HG03139 (cell line): ENCODE measurements around the gene MTRF1.

Experiments used
- ATAC-seq: cut with Tn5 transposase; IDR thresholded peaks from one replicate; pipeline ENCODE4 v1.9.1; 2021; ENCODE audit not compliant: unreplicated experiment

MTRF1 gene, protein sequence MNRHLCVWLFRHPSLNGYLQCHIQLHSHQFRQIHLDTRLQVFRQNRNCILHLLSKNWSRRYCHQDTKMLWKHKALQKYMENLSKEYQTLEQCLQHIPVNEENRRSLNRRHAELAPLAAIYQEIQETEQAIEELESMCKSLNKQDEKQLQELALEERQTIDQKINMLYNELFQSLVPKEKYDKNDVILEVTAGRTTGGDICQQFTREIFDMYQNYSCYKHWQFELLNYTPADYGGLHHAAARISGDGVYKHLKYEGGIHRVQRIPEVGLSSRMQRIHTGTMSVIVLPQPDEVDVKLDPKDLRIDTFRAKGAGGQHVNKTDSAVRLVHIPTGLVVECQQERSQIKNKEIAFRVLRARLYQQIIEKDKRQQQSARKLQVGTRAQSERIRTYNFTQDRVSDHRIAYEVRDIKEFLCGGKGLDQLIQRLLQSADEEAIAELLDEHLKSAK

GRCh38 chr13:41263261-41263971 lies at the start of gene MTRF1:
Gene MTRF1 (minus strand): TSS chr13:41263576. CDS start chr13:41260907, 2,669 bp downstream.
- ATAC-seq: peak; percentile 93

DNA sequence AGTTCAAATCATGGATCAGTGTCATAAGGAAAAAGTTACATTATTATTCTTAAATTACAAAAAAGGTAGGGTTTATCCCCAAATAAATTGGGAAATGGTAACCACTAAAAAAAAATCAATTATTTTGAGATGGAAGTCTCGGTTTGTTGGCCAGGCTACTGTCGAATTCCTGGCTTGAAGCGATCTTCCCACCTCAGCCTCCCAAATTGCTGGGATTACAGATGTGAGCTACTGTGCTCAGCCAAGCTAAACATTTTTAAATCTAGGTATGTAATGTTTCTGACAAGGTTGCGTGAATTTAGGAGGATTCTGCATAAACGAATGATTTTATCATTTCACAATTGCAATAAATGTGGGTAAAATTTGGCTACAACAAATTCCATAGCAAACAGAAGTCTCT lies 49.7 kb upstream of the MTRF1 start:
- no peak for ATAC-seq

- peak; percentile 16 for ATAC-seq
Measured at GRCh38 chr13:41312176-41312500, 48.8 kb upstream of the MTRF1 start.

GRCh38 chr13:41311406-41312175 lies 48.2 kb upstream of the MTRF1 start:
- peak; percentile 37 for ATAC-seq

GRCh38 chr13:41310963-41311405 lies 47.6 kb upstream of the MTRF1 start, which contains the start of gene NAA16:
Gene NAA16 (plus strand): TSS chr13:41311267. CDS start chr13:41311529, 262 bp downstream.
- peak; percentile 53 for ATAC-seq

GRCh38 chr13:41307884-41308640 lies 44.7 kb upstream of the MTRF1 start:
- ATAC-seq: no peak

- ATAC-seq: no peak
Measured at GRCh38 chr13:41306271-41307145, 43.1 kb upstream of the MTRF1 start.

DNA sequence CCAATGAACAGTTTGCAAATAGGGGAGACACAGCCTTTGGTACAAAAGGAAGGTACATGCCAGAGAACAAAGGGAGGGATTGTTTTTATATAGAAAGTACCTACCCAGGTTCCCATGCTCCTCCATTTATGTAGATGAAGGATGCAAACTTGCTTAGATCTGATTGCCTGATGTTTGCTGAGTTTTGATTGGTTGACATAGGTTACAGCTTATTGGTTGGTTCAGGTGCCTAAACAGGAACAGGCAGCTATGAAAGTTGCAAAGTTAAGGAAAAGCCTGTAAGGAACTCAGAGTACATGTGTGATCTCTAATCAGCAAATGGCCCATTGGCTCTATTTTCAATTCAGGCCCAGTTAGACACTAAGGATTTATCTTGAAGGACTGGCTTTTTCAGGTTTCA lies 41.2 kb upstream of the MTRF1 start:
- ATAC-seq: no peak

DNA sequence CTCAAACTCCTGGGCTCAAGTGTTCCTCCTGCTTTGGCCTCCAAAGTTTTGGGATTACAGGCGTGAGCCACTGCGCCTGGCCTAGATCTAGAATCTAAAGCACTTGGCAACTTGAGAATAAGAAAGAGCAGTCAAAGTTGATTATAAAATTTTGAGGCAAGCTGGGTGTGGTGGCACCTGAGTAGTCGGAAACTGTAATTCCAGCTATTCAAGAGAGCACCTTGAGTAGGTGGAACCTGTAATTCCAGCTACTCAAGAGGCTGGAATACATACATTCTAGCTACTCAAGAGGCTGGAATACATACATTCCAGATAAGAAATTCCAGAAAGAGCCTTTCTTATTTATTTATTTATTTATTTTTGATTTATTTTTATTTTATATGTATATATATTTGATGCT lies 39.4 kb upstream of the MTRF1 start:
- no peak for ATAC-seq

DNA sequence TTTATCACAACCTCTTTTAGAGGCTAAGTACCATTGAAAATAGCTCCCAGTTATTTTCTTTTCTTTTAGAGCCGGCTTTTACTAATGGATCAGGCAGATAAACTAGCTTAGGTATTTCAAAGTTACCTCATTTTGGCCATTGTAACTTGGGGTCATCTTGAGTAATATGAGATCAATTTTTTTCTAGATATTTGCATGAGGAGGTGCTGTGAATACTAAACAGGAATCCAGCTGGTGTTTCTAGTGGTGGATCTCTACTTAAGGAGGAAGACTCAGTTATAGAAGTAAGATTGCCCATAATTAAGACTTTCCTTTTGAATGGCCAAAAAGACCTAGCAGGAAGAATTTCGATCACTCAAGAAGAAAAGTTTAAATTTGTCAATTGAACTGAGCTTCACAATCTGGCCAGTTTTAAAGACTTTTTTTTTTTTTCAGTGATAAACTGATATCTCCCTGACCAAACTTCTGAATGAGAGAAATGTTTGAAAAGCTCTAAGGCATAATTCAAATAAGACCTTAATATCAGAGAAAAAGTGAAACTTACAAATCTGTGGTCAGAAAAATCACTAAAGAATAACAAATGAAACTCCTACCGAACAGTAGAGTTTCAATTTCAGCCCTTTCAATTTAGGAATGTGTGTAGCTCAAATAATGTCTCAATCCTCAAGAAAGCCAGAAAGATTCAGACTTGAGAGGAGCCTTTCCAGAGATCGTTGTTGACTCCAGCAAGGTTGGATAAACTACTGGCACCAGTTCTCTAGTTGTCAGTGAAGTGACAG lies 36.1 kb upstream of the MTRF1 start:
- ATAC-seq: no peak

GRCh38 chr13:41296879-41297646 lies 33.7 kb upstream of the MTRF1 start:
- no peak for ATAC-seq

GRCh38 chr13:41295973-41296372 lies 32.6 kb upstream of the MTRF1 start:
- no peak for ATAC-seq

DNA sequence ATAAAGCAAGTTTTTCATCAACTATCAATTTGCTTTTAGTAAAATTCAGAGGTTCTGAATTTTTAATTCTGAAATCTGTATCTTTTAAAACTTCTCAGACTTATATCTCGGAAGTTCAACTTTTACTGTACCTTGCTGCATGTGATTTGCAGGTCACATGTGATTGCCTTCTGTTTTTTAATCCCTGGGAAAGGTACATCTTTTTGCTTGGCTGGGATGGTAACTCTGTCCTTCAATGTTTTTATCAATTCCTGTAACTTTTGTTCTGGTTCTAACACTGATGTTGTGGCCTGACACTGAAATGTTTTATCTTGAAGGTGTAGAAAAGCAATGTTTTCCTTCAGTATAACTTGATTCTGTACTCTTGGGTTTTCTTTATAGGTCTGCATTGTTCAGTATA lies 31.5 kb upstream of the MTRF1 start:
- no peak for ATAC-seq

DNA sequence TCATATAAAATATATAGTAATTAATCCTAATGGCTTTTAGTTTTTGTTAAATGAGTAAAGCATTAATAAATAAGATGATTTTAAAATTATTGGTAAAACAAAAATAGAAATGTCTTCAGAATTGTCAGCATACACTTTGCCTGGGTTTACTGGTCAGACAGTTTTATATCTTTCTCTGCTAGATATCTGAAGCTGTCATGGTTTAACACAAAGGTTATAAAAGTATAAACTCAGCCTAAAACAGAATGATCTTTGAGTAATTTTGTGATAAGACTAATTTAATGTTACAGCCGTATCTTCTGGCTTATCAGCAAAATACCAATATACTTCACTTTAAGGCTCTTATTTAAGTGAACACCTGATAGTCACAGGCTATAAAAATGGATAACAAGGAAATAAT lies 29.9 kb upstream of the MTRF1 start:
- no peak for ATAC-seq

DNA sequence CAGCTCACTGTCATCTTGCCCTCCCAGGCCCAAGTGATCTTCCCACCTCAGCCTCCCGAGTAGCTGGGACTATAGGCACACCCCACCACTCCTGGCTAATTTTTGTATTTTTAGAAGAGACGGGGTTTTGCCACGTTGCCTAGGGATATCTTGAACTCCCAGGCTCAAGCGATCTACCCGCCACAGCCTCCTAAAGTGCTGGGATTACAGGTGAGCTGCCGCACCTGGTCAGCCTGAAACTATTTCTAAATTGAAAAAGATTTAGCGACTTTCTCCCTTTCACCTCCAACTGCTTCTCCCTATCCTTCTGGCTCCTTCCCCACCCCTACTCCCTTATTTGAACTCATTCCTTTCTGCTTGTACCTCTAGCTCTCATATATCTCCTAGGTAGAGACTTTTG lies 27.9 kb upstream of the MTRF1 start:
- ATAC-seq: no peak

DNA sequence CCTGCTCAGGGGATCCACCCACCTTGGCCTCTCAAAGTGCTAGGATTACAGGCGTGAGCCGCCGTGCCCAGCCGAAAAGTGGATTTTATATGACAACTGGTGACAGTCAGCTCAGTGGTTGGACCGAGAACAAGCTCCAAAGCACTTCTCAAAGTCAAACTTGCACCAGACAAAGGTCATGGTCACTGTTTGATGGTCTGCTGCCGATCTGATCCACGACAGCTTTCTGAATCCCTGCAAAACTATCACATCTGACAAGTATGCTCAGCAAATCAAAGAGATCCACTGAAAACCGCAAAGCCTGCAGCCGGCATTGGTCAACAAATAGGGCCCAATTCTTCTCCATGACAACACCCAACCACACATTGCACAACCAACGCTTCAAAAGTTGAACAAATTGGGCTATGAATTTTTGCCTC lies 26.1 kb upstream of the MTRF1 start:
- no peak for ATAC-seq

DNA sequence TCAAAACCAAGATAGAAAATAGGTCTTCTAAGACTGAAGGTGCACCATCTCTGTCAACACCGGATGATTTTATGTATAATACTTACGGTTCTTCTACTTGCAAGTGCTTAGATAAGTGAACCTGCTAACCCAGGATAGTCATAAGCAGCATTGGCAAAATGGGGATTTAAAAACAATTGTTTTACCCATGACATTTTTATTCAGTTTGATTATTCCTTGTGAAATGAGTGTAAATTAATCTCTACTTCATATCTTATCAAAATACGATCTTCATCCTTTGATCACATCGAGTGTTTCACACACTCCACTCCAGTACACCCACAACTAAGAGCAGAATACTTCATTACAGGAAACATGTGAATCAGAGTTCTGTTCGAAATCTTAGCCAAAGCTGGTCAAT lies 23.0 kb upstream of the MTRF1 start:
- ATAC-seq: no peak
